Measurements from ENCODE around the gene NRCAM.

DNA sequence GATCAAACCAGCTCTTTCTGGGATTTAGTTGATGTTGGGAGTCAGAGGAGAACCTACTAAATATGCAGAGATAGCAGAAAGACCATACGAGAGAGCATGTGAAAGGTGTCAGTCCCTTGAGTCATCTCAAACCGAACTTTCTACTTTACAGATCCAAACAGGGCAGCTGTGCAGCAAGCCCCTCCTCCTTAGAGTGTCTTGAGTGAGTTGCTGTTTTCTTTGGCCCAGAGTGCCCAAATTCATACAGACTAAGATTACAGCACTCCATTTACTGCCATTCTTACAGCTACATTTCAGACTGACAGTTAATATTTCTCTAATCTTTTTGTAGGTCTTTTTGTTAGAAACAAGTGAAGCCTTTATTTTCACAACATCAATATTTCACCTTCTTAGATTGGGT is 53.4 kb downstream of the NRCAM start:
- TF ChIP-seq CREM (CRISPR knock-in tag; IDR thresholded peaks at IDR 0.05) (no peak), ZBTB21 (CRISPR knock-in tag; IDR thresholded peaks at IDR 0.05; ENCODE audit: borderline replicate concordance) (no peak), NR2C2 (CRISPR knock-in tag; IDR thresholded peaks at IDR 0.05) (no peak), CBFB (CRISPR knock-in tag; IDR thresholded peaks at IDR 0.05; ENCODE audit: low read depth) (no peak), NR1H2 (CRISPR knock-in tag; IDR thresholded peaks at IDR 0.05) (no peak), ELF4 (CRISPR knock-in tag; IDR thresholded peaks at IDR 0.05; ENCODE audit: low read depth) (no peak), ZNF396 (CRISPR knock-in tag; IDR thresholded peaks at IDR 0.05; ENCODE audit: borderline replicate concordance) (no peak), GTF2I (CRISPR knock-in tag; conservative IDR thresholded peaks at IDR 0.05) (no peak)
- TF ChIP-seq, protein P1, sequence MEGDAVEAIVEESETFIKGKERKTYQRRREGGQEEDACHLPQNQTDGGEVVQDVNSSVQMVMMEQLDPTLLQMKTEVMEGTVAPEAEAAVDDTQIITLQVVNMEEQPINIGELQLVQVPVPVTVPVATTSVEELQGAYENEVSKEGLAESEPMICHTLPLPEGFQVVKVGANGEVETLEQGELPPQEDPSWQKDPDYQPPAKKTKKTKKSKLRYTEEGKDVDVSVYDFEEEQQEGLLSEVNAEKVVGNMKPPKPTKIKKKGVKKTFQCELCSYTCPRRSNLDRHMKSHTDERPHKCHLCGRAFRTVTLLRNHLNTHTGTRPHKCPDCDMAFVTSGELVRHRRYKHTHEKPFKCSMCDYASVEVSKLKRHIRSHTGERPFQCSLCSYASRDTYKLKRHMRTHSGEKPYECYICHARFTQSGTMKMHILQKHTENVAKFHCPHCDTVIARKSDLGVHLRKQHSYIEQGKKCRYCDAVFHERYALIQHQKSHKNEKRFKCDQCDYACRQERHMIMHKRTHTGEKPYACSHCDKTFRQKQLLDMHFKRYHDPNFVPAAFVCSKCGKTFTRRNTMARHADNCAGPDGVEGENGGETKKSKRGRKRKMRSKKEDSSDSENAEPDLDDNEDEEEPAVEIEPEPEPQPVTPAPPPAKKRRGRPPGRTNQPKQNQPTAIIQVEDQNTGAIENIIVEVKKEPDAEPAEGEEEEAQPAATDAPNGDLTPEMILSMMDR (IDR thresholded peaks at IDR 0.05), result no peak
- TF ChIP-seq, protein P2, sequence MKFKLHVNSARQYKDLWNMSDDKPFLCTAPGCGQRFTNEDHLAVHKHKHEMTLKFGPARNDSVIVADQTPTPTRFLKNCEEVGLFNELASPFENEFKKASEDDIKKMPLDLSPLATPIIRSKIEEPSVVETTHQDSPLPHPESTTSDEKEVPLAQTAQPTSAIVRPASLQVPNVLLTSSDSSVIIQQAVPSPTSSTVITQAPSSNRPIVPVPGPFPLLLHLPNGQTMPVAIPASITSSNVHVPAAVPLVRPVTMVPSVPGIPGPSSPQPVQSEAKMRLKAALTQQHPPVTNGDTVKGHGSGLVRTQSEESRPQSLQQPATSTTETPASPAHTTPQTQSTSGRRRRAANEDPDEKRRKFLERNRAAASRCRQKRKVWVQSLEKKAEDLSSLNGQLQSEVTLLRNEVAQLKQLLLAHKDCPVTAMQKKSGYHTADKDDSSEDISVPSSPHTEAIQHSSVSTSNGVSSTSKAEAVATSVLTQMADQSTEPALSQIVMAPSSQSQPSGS (CRISPR knock-in tag; IDR thresholded peaks at IDR 0.05; ENCODE audit: borderline replicate concordance, low read depth), result no peak
- TF ChIP-seq, protein P3, sequence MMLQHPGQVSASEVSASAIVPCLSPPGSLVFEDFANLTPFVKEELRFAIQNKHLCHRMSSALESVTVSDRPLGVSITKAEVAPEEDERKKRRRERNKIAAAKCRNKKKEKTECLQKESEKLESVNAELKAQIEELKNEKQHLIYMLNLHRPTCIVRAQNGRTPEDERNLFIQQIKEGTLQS (CRISPR knock-in tag; conservative IDR thresholded peaks at IDR 0.05), result no peak
- TF ChIP-seq, protein P4, sequence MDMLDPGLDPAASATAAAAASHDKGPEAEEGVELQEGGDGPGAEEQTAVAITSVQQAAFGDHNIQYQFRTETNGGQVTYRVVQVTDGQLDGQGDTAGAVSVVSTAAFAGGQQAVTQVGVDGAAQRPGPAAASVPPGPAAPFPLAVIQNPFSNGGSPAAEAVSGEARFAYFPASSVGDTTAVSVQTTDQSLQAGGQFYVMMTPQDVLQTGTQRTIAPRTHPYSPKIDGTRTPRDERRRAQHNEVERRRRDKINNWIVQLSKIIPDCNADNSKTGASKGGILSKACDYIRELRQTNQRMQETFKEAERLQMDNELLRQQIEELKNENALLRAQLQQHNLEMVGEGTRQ (CRISPR knock-in tag; IDR thresholded peaks at IDR 0.05), result no peak
